ENCODE results near the gene KTN1. TPM values are rescaled to one million over a fixed set of nuclear protein-coding genes. Genes with fewer than 3 reads are reported as not detected.

The KTN1 gene
- 100 to 1,000 TPM in 2 of 3 donors, 10 to 100 TPM in 1; 94.1 to 112 (median 103) TPM for total RNA-seq

DNA sequence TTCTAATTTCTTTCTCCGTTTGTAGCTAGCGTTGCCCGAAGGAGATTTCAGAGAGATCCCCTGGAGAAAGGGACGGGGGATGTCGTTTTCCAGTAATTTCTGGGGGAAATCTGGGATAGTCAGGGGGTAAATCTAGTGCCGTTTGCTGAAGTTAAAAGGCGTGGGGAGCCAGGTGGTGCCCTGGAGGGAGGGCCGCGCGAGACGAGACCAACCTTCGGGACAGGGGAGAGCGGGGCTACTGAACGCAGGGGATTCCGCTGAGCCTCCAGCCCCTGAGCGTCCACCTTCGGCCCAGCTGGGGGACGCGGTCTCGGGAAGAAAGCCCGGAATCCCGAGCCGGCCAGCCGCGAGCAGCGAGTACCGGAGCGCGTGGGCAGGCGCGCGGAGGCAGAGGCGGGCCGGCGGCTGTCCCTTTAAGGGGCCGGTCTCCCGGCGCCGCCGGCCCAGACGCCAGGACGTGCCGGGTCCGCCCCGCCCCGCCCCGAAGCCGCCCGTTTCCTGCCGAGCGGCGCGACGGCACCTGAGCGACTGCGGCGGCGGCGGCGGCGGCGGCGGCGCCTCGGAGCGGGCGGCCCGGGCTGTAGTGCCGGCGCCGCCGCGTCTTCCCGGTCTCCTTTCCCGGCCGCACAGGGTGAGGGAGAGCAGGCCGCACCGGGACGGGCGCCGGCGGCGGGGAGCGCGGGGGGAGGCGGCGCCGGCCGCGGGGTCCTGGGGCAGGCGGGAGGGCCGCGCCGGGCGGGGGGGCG, at the start of gene KTN1:
KTN1 (plus strand) TSS at position 484 of the 746 bp plus-strand sequence. CDS start 31,842 bp downstream, outside the sequence.
- Mint-ChIP-seq H3K27me3 (ENCODE audit: low read depth) (no peaks in the 10 kb centered on the region), H3K36me3 (ENCODE audit: insufficient read depth) (no peaks in the 10 kb centered on the region), H3K9me3 (no peaks in the 10 kb centered on the region), H3K4me3 (peak within 1 kb of the TSS; percentile 95), H3K4me1 (ENCODE audit: low read depth) (peaks cover 28% of the 10 kb centered on the region)
- peak; percentile 81 for DNase-seq
- peak; percentile 91 to 93 for ATAC-seq

DNA sequence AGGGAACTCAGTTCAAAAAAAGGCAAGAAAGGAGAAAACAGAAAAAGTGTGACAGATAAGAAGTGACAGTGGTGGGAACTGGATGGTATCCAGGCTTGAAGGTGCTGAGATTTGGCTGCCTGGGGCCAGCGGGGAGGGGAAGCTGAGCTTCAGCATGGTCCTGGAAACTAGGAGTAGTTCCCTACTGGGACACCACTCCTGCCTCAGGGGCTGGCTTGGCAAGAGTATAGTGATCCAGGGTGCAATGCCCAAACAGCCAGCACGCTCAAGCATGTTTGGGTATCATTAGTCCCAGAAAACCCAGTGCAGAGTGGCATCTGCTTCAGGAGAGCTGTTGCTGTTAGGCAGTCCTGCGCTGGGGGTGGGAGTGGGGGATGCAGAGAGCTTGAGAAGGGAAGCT, 49.5 kb upstream of the KTN1 start:
- peaks cover 7% of the 10 kb centered on the region for H3K27me3 Mint-ChIP-seq (ENCODE audit: low read depth)
- H3K4me3 Mint-ChIP-seq = no peak overlapping the region
- DNase-seq (no peak), ATAC-seq (no peak)
- H3K36me3 Mint-ChIP-seq (ENCODE audit: insufficient read depth) = no peaks in the 10 kb centered on the region
- H3K9me3 Mint-ChIP-seq = no peaks in the 10 kb centered on the region
- H3K4me1 Mint-ChIP-seq (ENCODE audit: low read depth) = no peaks in the 10 kb centered on the region

- no peaks in the 10 kb centered on the region for H3K36me3 Mint-ChIP-seq (ENCODE audit: insufficient read depth)
- no peaks in the 10 kb centered on the region for H3K4me1 Mint-ChIP-seq (ENCODE audit: low read depth)
- no peak overlapping the region for H3K4me3 Mint-ChIP-seq
- DNase-seq (no peak), ATAC-seq (no peak)
- H3K27me3 Mint-ChIP-seq (ENCODE audit: low read depth) = peaks cover 6% of the 10 kb centered on the region
- peaks cover 5% of the 10 kb centered on the region for H3K9me3 Mint-ChIP-seq
These were observed 47.2 kb upstream of the KTN1 start for GRCh38 chr14:55532645-55533344.

GRCh38 chr14:55533960-55534359, 46.0 kb upstream of the KTN1 start:
- Mint-ChIP-seq H3K36me3 (ENCODE audit: insufficient read depth) (no peaks in the 10 kb centered on the region), H3K4me3 (no peak overlapping the region), H3K9me3 (peaks cover 5% of the 10 kb centered on the region), H3K27me3 (ENCODE audit: low read depth) (no peaks in the 10 kb centered on the region), H3K4me1 (ENCODE audit: low read depth) (no peaks in the 10 kb centered on the region)
- DNase-seq (no peak), ATAC-seq (no peak)

- DNase-seq (no peak), ATAC-seq (no peak)
- H3K36me3 Mint-ChIP-seq (ENCODE audit: insufficient read depth) = no peaks in the 10 kb centered on the region
- H3K27me3 Mint-ChIP-seq (ENCODE audit: low read depth) = no peaks in the 10 kb centered on the region
- no peak overlapping the region for H3K4me3 Mint-ChIP-seq
- H3K9me3 Mint-ChIP-seq = peaks cover 5% of the 10 kb centered on the region
- H3K4me1 Mint-ChIP-seq (ENCODE audit: low read depth) = no peaks in the 10 kb centered on the region
These were observed 44.3 kb upstream of the KTN1 start for GRCh38 chr14:55535516-55536203.

DNA sequence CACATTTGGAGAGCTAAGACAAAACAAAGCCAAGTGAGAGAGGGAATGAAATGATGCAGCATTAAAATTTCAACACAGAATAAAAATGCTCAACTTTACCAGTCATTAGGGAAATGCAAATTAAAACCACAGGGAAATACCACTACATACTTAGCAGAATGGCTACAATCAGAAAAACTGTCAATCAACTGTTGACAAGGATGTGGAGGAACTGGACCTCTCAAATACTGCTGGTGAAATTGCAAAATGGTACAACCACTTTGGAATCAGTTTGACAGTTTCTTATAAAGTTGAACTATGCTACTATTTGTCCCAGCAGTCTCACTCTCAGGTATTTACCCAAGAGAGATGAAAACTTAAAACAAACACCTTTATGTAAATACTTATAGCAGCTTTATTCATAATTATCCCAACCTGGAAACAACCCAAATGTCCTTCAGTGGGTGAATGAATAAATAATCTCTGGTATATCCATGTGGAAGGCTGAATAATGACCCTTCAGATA, 43.8 kb upstream of the KTN1 start:
- H3K9me3 Mint-ChIP-seq = peaks cover 5% of the 10 kb centered on the region
- DNase-seq = no peak
- H3K4me1 Mint-ChIP-seq (ENCODE audit: low read depth) = no peaks in the 10 kb centered on the region
- no peaks in the 10 kb centered on the region for H3K36me3 Mint-ChIP-seq (ENCODE audit: insufficient read depth)
- no peak for ATAC-seq
- no peak overlapping the region for H3K4me3 Mint-ChIP-seq
- H3K27me3 Mint-ChIP-seq (ENCODE audit: low read depth) = no peaks in the 10 kb centered on the region

DNA sequence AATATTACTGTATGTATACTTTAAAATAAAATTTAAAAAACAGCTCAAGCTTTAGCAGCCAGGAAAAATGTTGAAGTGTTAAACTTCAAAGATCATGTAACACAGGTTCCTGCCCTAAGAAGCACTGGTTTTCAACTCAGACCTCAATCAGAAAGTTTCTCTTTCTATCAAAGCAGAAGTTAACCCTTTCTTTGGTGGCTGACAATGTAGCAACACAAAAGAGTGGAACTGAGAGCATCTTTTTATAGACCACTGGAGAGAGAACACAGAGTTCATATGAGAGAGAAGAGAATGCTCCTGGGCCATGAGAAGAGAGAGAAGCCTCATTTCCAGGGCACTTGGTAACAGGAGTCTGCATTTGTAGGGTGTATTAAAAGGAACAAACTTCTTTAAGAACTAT, 42.2 kb upstream of the KTN1 start:
- ATAC-seq (no peak), DNase-seq (no peak)
- Mint-ChIP-seq H3K27me3 (ENCODE audit: low read depth) (no peaks in the 10 kb centered on the region), H3K4me1 (ENCODE audit: low read depth) (no peaks in the 10 kb centered on the region), H3K36me3 (ENCODE audit: insufficient read depth) (no peaks in the 10 kb centered on the region), H3K9me3 (peaks cover 5% of the 10 kb centered on the region), H3K4me3 (no peak overlapping the region)

GRCh38 chr14:55539975-55540374, 40.0 kb upstream of the KTN1 start:
- no peaks in the 10 kb centered on the region for H3K36me3 Mint-ChIP-seq (ENCODE audit: insufficient read depth)
- H3K9me3 Mint-ChIP-seq = peaks cover 5% of the 10 kb centered on the region
- ATAC-seq = no peak
- no peaks in the 10 kb centered on the region for H3K4me1 Mint-ChIP-seq (ENCODE audit: low read depth)
- no peak overlapping the region for H3K4me3 Mint-ChIP-seq
- DNase-seq = no peak
- H3K27me3 Mint-ChIP-seq (ENCODE audit: low read depth) = no peaks in the 10 kb centered on the region

GRCh38 chr14:55540847-55541773, 38.9 kb upstream of the KTN1 start:
- H3K36me3 Mint-ChIP-seq (ENCODE audit: insufficient read depth) = no peaks in the 10 kb centered on the region
- no peaks in the 10 kb centered on the region for H3K27me3 Mint-ChIP-seq (ENCODE audit: low read depth)
- ATAC-seq = no peak
- H3K4me1 Mint-ChIP-seq (ENCODE audit: low read depth) = no peaks in the 10 kb centered on the region
- H3K4me3 Mint-ChIP-seq = no peak overlapping the region
- peaks cover 5% of the 10 kb centered on the region for H3K9me3 Mint-ChIP-seq
- no peak for DNase-seq

DNA sequence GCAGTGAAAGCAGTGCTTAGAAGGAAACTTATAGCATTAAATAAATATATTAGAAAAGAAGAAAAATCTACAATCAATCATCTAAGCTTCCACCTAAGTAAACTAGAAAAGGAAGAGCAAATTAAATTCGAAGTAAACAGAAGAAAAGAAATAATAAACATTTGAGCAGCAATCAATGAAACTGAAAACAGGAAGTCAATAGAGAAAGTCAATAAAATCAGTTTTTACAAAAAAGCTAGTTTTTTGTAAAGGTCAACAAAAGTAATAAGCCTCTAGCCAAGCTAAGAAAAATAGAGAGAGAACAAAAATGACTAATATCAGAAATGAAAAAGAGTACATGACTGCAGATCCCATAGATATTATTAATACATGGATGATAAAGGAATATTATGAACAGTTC, 34.2 kb upstream of the KTN1 start:
- no peak for DNase-seq
- ATAC-seq = no peak
- no peak overlapping the region for H3K4me3 Mint-ChIP-seq
- H3K4me1 Mint-ChIP-seq (ENCODE audit: low read depth) = no peaks in the 10 kb centered on the region
- no peaks in the 10 kb centered on the region for H3K27me3 Mint-ChIP-seq (ENCODE audit: low read depth)
- H3K9me3 Mint-ChIP-seq = peaks cover 5% of the 10 kb centered on the region
- no peaks in the 10 kb centered on the region for H3K36me3 Mint-ChIP-seq (ENCODE audit: insufficient read depth)

DNA sequence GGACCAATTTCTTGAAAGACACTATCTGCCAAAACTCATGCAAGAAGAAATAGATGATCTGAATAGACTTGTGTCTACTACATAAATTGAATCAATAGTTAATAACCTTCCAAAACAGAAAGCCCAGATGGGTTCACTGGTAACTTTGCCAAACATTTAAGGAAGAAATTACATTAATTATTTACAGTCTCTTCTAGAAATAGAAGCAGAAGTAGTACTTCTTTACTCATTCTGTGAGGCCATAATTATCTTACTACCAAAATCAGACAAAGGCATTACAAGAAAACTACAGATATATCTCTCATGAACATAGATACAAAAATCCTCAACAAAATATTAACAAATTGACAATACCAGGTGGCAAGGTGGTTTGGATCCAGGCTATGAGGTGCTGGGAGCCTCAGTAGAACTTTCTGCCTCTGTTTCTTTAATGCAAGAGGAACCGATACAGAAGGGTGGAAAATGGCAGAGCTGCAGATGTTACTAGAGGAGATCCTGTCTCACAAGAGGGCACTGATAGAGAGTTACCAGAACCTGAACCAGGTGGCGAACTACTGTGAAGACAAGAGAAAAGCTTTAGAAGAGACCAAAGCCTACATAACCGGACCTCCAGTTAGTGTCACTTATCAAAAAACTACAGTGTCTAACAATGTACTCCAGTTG, 33.7 kb upstream of the KTN1 start:
- Mint-ChIP-seq H3K4me1 (ENCODE audit: low read depth) (no peaks in the 10 kb centered on the region), H3K9me3 (peaks cover 5% of the 10 kb centered on the region), H3K36me3 (ENCODE audit: insufficient read depth) (no peaks in the 10 kb centered on the region), H3K4me3 (no peak overlapping the region), H3K27me3 (ENCODE audit: low read depth) (no peaks in the 10 kb centered on the region)
- DNase-seq (no peak), ATAC-seq (no peak)

- Mint-ChIP-seq H3K4me3 (no peak overlapping the region), H3K36me3 (ENCODE audit: insufficient read depth) (no peaks in the 10 kb centered on the region), H3K27me3 (ENCODE audit: low read depth) (no peaks in the 10 kb centered on the region), H3K9me3 (peaks cover 5% of the 10 kb centered on the region), H3K4me1 (ENCODE audit: low read depth) (no peaks in the 10 kb centered on the region)
- ATAC-seq (no peak), DNase-seq (no peak)
These were observed 32.2 kb upstream of the KTN1 start for GRCh38 chr14:55547650-55548315.

DNA sequence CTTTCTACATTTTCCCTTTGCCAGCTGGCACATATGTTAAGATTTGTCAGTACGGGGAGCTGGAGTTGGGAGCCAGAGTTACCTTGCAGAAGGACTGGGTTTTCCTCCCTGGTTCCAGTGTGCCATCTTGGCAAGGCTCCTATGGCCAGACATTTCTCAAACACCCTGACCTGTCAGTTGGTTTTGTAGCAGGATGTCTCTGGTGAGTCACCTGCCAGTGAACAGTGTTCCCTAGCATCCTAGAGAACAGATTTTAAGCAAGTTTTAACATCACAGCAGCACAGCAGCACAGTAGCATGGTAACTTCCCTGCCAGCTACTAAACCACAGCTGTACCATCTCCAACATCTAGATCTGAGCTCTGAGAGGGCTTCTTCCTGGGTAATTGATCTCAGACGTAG, 26.2 kb upstream of the KTN1 start:
- DNase-seq (no peak), ATAC-seq (no peak)
- Mint-ChIP-seq H3K27me3 (ENCODE audit: low read depth) (no peaks in the 10 kb centered on the region), H3K36me3 (ENCODE audit: insufficient read depth) (no peaks in the 10 kb centered on the region), H3K4me3 (no peak overlapping the region), H3K4me1 (ENCODE audit: low read depth) (no peaks in the 10 kb centered on the region), H3K9me3 (peaks cover 10% of the 10 kb centered on the region)

All from activated T-cell treated with anti-CD3 and anti-CD28 coated beads, Interleukin-2, amount 50 U/mL, for 4 hours (primary cell).